GM12878 (cell line): ENCODE data around the gene ACTA2.

Experiments
- CEBPB ChIP-seq, 2 experiments: fragments of 150-350 bp in 1 of 2; IDR thresholded peaks; 2 replicates each; pipeline ENCODE4 v1.6.1; 2012 to 2014; ENCODE audit warnings: low read depth in 2 of 2, low read length in 2 of 2, borderline replicate concordance in 1 of 2, inconsistent platforms in 1 of 2
- NBN ChIP-seq: fragments of 450-650 bp; IDR thresholded peaks from 2 replicates; pipeline ENCODE4 v1.6.1; 2016
- RFX5 ChIP-seq: IDR thresholded peaks from 2 replicates; pipeline ENCODE4 v1.6.1; 2011; ENCODE audit warnings: low read depth, low read length, improper control_type of control experiment
- TF ChIP-seq, protein P1 (sequence below): IDR thresholded peaks from 2 replicates; pipeline ENCODE4 v1.6.1; 2011; ENCODE audit warnings: low read depth, mild to moderate bottlenecking, low read length, moderate library complexity, borderline replicate concordance; ENCODE audit errors: extremely low read depth

DNA sequence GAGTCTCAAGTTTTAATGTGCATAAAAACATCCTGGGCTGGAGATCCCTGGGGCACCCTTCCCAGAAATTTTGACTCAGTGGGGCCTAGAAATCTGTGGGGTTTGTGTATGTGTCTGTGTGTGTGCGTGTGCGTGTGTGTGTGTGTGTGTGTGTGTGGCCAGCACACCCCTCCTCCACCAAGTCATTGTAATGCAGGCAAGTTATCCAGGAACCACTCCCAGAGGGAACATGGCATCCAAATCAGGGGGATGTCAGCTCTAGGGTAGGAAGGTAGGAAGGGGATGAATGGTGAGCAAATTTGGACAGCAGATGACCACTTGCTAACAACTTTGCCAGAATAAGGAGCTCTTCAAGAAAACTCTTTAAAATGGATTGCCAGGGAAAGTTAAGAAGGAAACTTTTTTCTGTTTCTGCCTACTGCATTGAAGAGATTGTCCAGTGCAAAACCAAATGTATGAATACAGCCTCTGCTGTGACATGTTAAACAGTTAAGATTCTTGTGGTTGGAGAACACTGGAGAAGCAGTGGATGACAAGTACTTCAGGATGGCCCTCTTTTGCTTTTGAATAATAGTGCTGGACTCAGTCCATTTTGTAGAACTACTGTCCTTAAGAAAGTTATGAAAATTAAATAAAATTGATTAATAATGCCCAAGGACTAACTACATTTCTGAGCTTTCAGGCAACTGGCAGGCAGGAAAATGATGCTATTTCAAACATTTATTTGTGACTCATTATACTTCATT lies 60.2 kb downstream of the ACTA2 start:
- TF ChIP-seq RFX5 (no peak), NBN (no peak), CEBPB (IDR thresholded peaks at IDR 0.05; ENCODE audit: borderline replicate concordance in 1 of 2, low read depth in 2 of 2, low read length in 2 of 2) (no peak)
- TF ChIP-seq, protein P1, sequence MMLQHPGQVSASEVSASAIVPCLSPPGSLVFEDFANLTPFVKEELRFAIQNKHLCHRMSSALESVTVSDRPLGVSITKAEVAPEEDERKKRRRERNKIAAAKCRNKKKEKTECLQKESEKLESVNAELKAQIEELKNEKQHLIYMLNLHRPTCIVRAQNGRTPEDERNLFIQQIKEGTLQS: no peak
